Measurements from ENCODE around the gene ZNF106. TPM values are rescaled to one million over a fixed set of nuclear protein-coding genes. Genes with fewer than 3 reads are reported as not detected.

ZNF106 gene
- total RNA-seq, 4 donors from 2014 or later: 54.5 to 92.9 (median 63.9) TPM

- Histone ChIP-seq H3K36me3 (peaks cover 0 to 70% (median 0%) of the 10 kb centered on the region in 3 donors), H3K4me1 (no peaks in the 10 kb centered on the region), H3K9me3 (no peaks in the 10 kb centered on the region), H3K4me3 (no peak overlapping the region), H3K27me3 (no peaks in the 10 kb centered on the region), H3K27ac (no peak overlapping the region)
- DNase-seq (ENCODE audit: low spot score in 2 of 2): no peak
- WGBS, 2 donors: 86 to 87% methylated on average over 15 of the region's 15 CpGs
- TF ChIP-seq EP300 (IDR thresholded peaks at IDR 0.05): no peak
- TF ChIP-seq POLR2A (IDR thresholded peaks at IDR 0.05): no peak
- no peak for TF ChIP-seq CTCF (IDR thresholded peaks at IDR 0.05)
Measured at GRCh38 chr15:42402455-42403205, 88.3 kb downstream of the ZNF106 start.

GRCh38 chr15:42401544-42402454 lies 89.1 kb downstream of the ZNF106 start:
- no peaks in the 10 kb centered on the region for H3K27me3 ChIP-seq
- WGBS, 2 donors: 79 to 81% methylated on average over 18 to 24 of the region's 24 CpGs
- H3K4me3 ChIP-seq: no peak overlapping the region
- H3K27ac ChIP-seq: no peak overlapping the region
- no peak for DNase-seq (ENCODE audit: low spot score in 2 of 2)
- TF ChIP-seq CTCF (IDR thresholded peaks at IDR 0.05) (no peak), POLR2A (IDR thresholded peaks at IDR 0.05) (no peak), EP300 (IDR thresholded peaks at IDR 0.05) (no peak)
- peaks cover 0 to 71% (median 0%) of the 10 kb centered on the region in 3 donors for H3K36me3 ChIP-seq
- no peaks in the 10 kb centered on the region for H3K4me1 ChIP-seq
- no peaks in the 10 kb centered on the region for H3K9me3 ChIP-seq

- H3K4me3 ChIP-seq: no peak overlapping the region
- WGBS, 2 donors: 48 to 55% methylated on average over 1 of the region's 1 CpG
- TF ChIP-seq POLR2A (IDR thresholded peaks at IDR 0.05) (no peak), EP300 (IDR thresholded peaks at IDR 0.05) (no peak), CTCF (IDR thresholded peaks at IDR 0.05) (no peak)
Measured at GRCh38 chr15:42395838-42396237, 95.1 kb downstream of the ZNF106 start.

GRCh38 chr15:42394106-42394505 lies 96.8 kb downstream of the ZNF106 start:
- H3K4me1 ChIP-seq: no peaks in the 10 kb centered on the region
- 83 to 88% methylated on average over 13 of the region's 13 CpGs for WGBS, 2 donors
- H3K9me3 ChIP-seq: no peaks in the 10 kb centered on the region
- no peaks in the 10 kb centered on the region for H3K27me3 ChIP-seq
- H3K36me3 ChIP-seq: peaks cover 0 to 27% (median 0%) of the 10 kb centered on the region in 3 donors
- DNase-seq (ENCODE audit: low spot score in 2 of 2): no peak
- no peak overlapping the region for H3K4me3 ChIP-seq
- H3K27ac ChIP-seq: no peak overlapping the region
- TF ChIP-seq POLR2A (IDR thresholded peaks at IDR 0.05) (no peak), EP300 (IDR thresholded peaks at IDR 0.05) (no peak), CTCF (IDR thresholded peaks at IDR 0.05) (no peak)

More at GRCh38 chr15:42395838-42396237, 95.1 kb downstream of the ZNF106 start:
- Histone ChIP-seq H3K27ac (no peak overlapping the region), H3K36me3 (peaks cover 0 to 36% (median 0%) of the 10 kb centered on the region in 3 donors), H3K9me3 (no peaks in the 10 kb centered on the region), H3K4me1 (no peaks in the 10 kb centered on the region), H3K27me3 (no peaks in the 10 kb centered on the region)
- DNase-seq (ENCODE audit: low spot score in 2 of 2): no peak
